ENCODE data around the gene PPP2R2C.

DNA sequence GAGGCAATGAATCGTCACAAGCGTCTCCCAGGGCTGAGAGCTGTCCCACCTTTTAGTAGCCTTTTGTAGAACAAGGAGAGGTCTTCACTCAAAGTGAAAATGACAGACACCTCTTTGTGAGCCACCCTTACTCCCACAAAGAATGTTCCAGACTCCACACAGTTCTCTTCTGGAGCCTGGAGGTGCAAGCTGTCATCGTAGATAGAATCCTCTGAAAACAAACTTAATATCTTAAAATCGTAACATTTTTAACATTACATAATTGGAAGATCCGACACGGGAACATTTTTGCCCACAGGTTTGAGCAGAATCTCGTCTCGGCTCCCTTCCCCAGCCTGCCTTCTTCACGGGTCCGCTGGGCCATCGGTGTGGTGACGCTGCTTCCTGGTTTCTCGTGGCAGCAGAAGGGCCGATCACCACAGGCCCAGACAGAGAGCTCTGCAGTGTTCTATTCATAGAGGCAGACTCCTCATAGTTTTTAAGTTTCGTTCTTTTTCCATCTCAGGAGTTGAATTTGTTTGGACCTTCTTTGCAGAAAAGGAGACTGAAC is 175.1 kb downstream of the PPP2R2C start:
- no peak for TF ChIP-seq EZH2 (IDR thresholded peaks at IDR 0.05; ENCODE audit: insufficient read depth, poor library complexity, severe bottlenecking)
- TF ChIP-seq EZH2phosphoT487 (IDR thresholded peaks at IDR 0.05; ENCODE audit: insufficient read depth, low read depth) = no peak
